ENCODE data around the gene MB21D2. TPM values are rescaled to one million over a fixed set of nuclear protein-coding genes. Genes with fewer than 3 reads are reported as not detected.

Gene MB21D2
- total RNA-seq, 1 experiment from 2014 or later: 26.0 TPM

DNA sequence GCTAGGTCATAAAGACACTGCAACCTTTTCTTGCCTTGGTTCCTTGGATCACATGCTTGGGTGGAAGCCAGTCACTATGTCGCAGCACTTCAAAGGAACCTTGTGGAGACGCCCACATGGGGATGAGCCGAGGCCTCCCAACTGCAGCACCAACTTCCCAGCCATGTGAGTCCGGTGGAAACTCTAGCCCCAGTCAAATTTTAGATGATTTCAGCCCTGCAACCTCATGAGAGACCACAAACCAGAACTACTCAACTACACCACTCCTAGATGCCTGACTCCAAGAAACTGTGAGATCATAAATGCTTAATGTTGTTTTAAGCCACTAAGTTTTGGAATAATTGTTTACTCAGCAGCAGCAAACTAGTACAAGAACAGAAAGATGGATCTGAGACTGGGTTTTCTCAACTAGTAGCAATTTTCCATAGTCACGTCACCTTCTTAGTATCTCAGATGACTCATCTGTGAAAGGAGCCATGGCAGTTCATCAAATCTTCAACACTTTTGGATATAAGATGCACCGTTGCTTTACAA, 86.5 kb downstream of the MB21D2 start:
- Histone ChIP-seq H3K4me3 (ENCODE audit: low read length) (no peak overlapping the region), H3K27me3 (ENCODE audit: low read length) (no peaks in the 10 kb centered on the region), H3K27ac (ENCODE audit: low read length) (peak overlapping the region; percentile 48), H2AFZ (ENCODE audit: low read length) (no peak overlapping the region), H3F3A (ENCODE audit: low read length, unreplicated experiment) (no peaks in the 10 kb centered on the region), H3K79me2 (ENCODE audit: low read length) (peaks cover 87% of the 10 kb centered on the region), H4K20me1 (ENCODE audit: low read length) (peaks cover 8% of the 10 kb centered on the region; the same call in 1 of the 2 replicates), H3K4me2 (ENCODE audit: low read length) (no peak overlapping the region), H3K4me1 (ENCODE audit: insufficient read depth, low read length) (peaks cover 51% of the 10 kb centered on the region), H3K9me3 (ENCODE audit: low read length) (no peaks in the 10 kb centered on the region), H3K9ac (ENCODE audit: low read length) (no peak overlapping the region), H3K36me3 (ENCODE audit: low read depth, low read length) (0 out of 2 replicates have a peak, but pooled peaks cover 2% of the 10 kb centered on the region), H3K9me2 (replicated peaks; ENCODE audit: low read length) (no peaks in the 10 kb centered on the region)
- no peak for TF ChIP-seq EZH2phosphoT487 (IDR thresholded peaks at IDR 0.05; ENCODE audit: borderline replicate concordance, low read length)
- TF ChIP-seq EZH2 (IDR thresholded peaks at IDR 0.05; ENCODE audit: low read length, unreplicated experiment): no peak
- TF ChIP-seq, protein P1, sequence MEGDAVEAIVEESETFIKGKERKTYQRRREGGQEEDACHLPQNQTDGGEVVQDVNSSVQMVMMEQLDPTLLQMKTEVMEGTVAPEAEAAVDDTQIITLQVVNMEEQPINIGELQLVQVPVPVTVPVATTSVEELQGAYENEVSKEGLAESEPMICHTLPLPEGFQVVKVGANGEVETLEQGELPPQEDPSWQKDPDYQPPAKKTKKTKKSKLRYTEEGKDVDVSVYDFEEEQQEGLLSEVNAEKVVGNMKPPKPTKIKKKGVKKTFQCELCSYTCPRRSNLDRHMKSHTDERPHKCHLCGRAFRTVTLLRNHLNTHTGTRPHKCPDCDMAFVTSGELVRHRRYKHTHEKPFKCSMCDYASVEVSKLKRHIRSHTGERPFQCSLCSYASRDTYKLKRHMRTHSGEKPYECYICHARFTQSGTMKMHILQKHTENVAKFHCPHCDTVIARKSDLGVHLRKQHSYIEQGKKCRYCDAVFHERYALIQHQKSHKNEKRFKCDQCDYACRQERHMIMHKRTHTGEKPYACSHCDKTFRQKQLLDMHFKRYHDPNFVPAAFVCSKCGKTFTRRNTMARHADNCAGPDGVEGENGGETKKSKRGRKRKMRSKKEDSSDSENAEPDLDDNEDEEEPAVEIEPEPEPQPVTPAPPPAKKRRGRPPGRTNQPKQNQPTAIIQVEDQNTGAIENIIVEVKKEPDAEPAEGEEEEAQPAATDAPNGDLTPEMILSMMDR (conservative IDR thresholded peaks at IDR 0.05; ENCODE audit: low read depth, low read length): no peak
- intact Hi-C loops (cut with micrococcal nuclease): no loop called here
- DNase-seq: peak; percentile 56
- ChIA-PET CTCF (no interaction called here), POLR2A (ENCODE audit: unreplicated experiment) (no interaction called here)
- ATAC-seq: no peak
- BruUV-seq (replicated peaks): no TSS peak

- peak overlapping the region; percentile 48 for H3K27ac ChIP-seq (ENCODE audit: low read length)
- H3K9me3 ChIP-seq (ENCODE audit: low read length): no peaks in the 10 kb centered on the region
- intact Hi-C loops (cut with micrococcal nuclease): no loop called here
- no peak overlapping the region for H3K9ac ChIP-seq (ENCODE audit: low read length)
- H3K4me3 ChIP-seq (ENCODE audit: low read length): no peak overlapping the region
- ATAC-seq: no peak
- H2AFZ ChIP-seq (ENCODE audit: low read length): no peak overlapping the region
- no peak for TF ChIP-seq EZH2phosphoT487 (IDR thresholded peaks at IDR 0.05; ENCODE audit: borderline replicate concordance, low read length)
- H3K9me2 ChIP-seq (replicated peaks; ENCODE audit: low read length): no peaks in the 10 kb centered on the region
- H3K27me3 ChIP-seq (ENCODE audit: low read length): no peaks in the 10 kb centered on the region
- CTCF ChIA-PET: no interaction called here
- DNase-seq: no peak
- H3K36me3 ChIP-seq (ENCODE audit: low read depth, low read length): 0 out of 2 replicates have a peak, but pooled peaks cover 2% of the 10 kb centered on the region
- BruUV-seq (replicated peaks): no TSS peak
- H3K4me1 ChIP-seq (ENCODE audit: insufficient read depth, low read length): peaks cover 56% of the 10 kb centered on the region
- peaks cover 8% of the 10 kb centered on the region; the same call in 1 of the 2 replicates for H4K20me1 ChIP-seq (ENCODE audit: low read length)
- no peaks in the 10 kb centered on the region for H3F3A ChIP-seq (ENCODE audit: low read length, unreplicated experiment)
- POLR2A ChIA-PET (ENCODE audit: unreplicated experiment): no interaction called here
- H3K4me2 ChIP-seq (ENCODE audit: low read length): no peak overlapping the region
- peaks cover 87% of the 10 kb centered on the region for H3K79me2 ChIP-seq (ENCODE audit: low read length)
Measured at GRCh38 chr3:192830291-192831110, 87.2 kb downstream of the MB21D2 start.

DNA sequence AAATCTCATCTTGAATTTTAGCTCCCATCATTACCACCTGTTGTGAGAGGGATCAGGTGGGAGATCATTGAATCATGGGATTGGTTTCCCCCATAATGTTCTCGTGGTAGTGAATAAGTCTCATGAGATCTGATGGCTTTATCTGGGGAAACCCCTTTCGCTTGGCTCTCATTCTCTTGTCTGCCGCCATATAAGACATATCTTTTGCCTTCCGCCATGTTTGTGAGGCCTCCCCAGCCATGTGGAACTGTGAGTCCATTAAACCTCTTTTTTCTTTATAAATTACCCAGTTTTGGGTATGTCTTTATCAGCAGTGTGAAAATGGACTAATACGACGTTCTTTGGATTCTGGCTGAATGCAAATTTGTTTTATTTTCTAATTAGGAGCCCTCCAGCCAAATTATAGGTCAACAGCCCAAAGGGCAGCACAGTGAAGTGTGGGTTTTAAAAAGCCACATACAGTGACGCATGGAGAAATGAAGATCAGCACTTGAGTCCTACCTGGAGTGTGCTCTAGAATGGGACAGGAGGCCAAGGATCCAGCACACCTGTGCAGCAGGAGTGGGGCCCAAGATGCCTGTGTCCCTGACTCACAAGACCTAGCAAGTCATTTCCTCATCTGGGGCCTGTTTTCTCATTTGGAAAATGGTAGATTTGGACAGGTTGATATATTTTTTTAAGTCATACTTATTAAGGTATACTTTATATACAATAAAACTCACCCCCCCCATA, 89.6 kb downstream of the MB21D2 start:
- no peak for ATAC-seq
- CTCF ChIA-PET: no interaction called here
- Histone ChIP-seq H3K36me3 (ENCODE audit: low read depth, low read length) (0 out of 2 replicates have a peak, but pooled peaks cover 2% of the 10 kb centered on the region), H3K27ac (ENCODE audit: low read length) (no peak overlapping the region), H4K20me1 (ENCODE audit: low read length) (no peaks in the 10 kb centered on the region; the same call in 1 of the 2 replicates), H2AFZ (ENCODE audit: low read length) (no peak overlapping the region), H3K4me2 (ENCODE audit: low read length) (no peak overlapping the region), H3K4me3 (ENCODE audit: low read length) (no peak overlapping the region), H3F3A (ENCODE audit: low read length, unreplicated experiment) (no peaks in the 10 kb centered on the region), H3K9me3 (ENCODE audit: low read length) (no peaks in the 10 kb centered on the region), H3K9me2 (replicated peaks; ENCODE audit: low read length) (no peaks in the 10 kb centered on the region), H3K4me1 (ENCODE audit: insufficient read depth, low read length) (peaks cover 46% of the 10 kb centered on the region), H3K9ac (ENCODE audit: low read length) (no peak overlapping the region), H3K27me3 (ENCODE audit: low read length) (no peaks in the 10 kb centered on the region), H3K79me2 (ENCODE audit: low read length) (peaks cover 91% of the 10 kb centered on the region)
- BruUV-seq (replicated peaks): no TSS peak
- POLR2A ChIA-PET (ENCODE audit: unreplicated experiment): no interaction called here
- no peak for DNase-seq
- TF ChIP-seq, protein P1 (conservative IDR thresholded peaks at IDR 0.05; ENCODE audit: low read depth, low read length): no peak
- TF ChIP-seq EZH2phosphoT487 (IDR thresholded peaks at IDR 0.05; ENCODE audit: borderline replicate concordance, low read length) (no peak), EZH2 (IDR thresholded peaks at IDR 0.05; ENCODE audit: low read length, unreplicated experiment) (no peak)
- intact Hi-C loops (cut with micrococcal nuclease): loop anchor here (2.0 kb wide), 1 partner anchor 23 kb away; no protein-coding TSS in a partner anchor
